IPS DF 4.7 (cell line): ENCODE results near the gene KLHDC3.
A peak's percentile ranks its signal among the peaks of the same experiment; 100 is the strongest.

Experiments
- DNase-seq: peaks from one replicate; pipeline ENCODE4 v3.0.0-alpha.2; 2013; ENCODE audit warnings: low spot score; ENCODE audit errors: extremely low read depth

KLHDC3 gene

GRCh38 chr6:43013843-43014433 lies at the start of gene KLHDC3, which contains the start of gene MEA1:
Gene KLHDC3, plus strand, starts transcription at chr6:43014249. Its CDS starts 2,944 bp downstream, at chr6:43017193.
Gene MEA1, minus strand, starts transcription at chr6:43013946. Its CDS starts 133 bp downstream, at chr6:43013813.
- peak; percentile 99 for DNase-seq

- no peak for DNase-seq
These were observed 47.5 kb upstream of the KLHDC3 start for GRCh38 chr6:42966571-42966970.

GRCh38 chr6:42967228-42967627 lies 46.8 kb upstream of the KLHDC3 start:
- DNase-seq: no peak

GRCh38 chr6:42968126-42968701 lies 45.8 kb upstream of the KLHDC3 start:
- no peak for DNase-seq

GRCh38 chr6:42968783-42969182 lies 45.3 kb upstream of the KLHDC3 start:
- no peak for DNase-seq

GRCh38 chr6:42969431-42969830 lies 44.6 kb upstream of the KLHDC3 start:
- no peak for DNase-seq

GRCh38 chr6:42969934-42970333 lies 44.1 kb upstream of the KLHDC3 start:
- no peak for DNase-seq

- DNase-seq: no peak
These were observed 43.0 kb upstream of the KLHDC3 start for GRCh38 chr6:42970871-42971612.

- no peak for DNase-seq
These were observed 42.2 kb upstream of the KLHDC3 start for GRCh38 chr6:42971746-42972327.

GRCh38 chr6:42973926-42974325 lies 40.1 kb upstream of the KLHDC3 start:
- DNase-seq: no peak

- no peak for DNase-seq
These were observed 39.0 kb upstream of the KLHDC3 start for GRCh38 chr6:42974919-42975505.

- no peak for DNase-seq
These were observed 35.6 kb upstream of the KLHDC3 start for GRCh38 chr6:42978487-42978838.

- DNase-seq: peak; percentile 72
These were observed 35.1 kb upstream of the KLHDC3 start, which contains the start of gene PEX6 for GRCh38 chr6:42978839-42979522. Gene PEX6, minus strand, starts transcription at chr6:42979181. Its CDS starts 31 bp downstream, at chr6:42979150.

- no peak for DNase-seq
These were observed 34.4 kb upstream of the KLHDC3 start for GRCh38 chr6:42979523-42980177.

GRCh38 chr6:42981836-42982235 lies 32.2 kb upstream of the KLHDC3 start:
- DNase-seq: no peak

GRCh38 chr6:42984001-42984923 lies 29.8 kb upstream of the KLHDC3 start, which contains the start of gene PPP2R5D:
Gene PPP2R5D, plus strand, starts transcription at chr6:42984570. Its CDS starts 108 bp downstream, at chr6:42984678.
- DNase-seq: peak; percentile 95

- DNase-seq: no peak
These were observed 29.0 kb upstream of the KLHDC3 start for GRCh38 chr6:42984924-42985475.

GRCh38 chr6:42987533-42988451 lies 26.3 kb upstream of the KLHDC3 start:
- DNase-seq: no peak
